GM06990 (cell line): ENCODE results near the gene RPL37A.

ENCODE experiments used
- DNase-seq: peaks from one replicate; pipeline ENCODE4 v3.0.0-alpha.2; 2011; ENCODE audit not compliant: insufficient read length; ENCODE audit errors: extremely low read depth
- H3K27me3 ChIP-seq: replicated peaks from 2 replicates; pipeline ENCODE4 v1.6.0; 2011; ENCODE audit warnings: low read length; ENCODE audit not compliant: control insufficient read depth, insufficient read depth
- H3K36me3 ChIP-seq: 2 replicates; pipeline ENCODE4 v1.5.1; 2011; ENCODE audit warnings: low read length; ENCODE audit not compliant: control insufficient read depth, insufficient read depth
- H3K4me3 ChIP-seq: replicated peaks from 2 replicates; pipeline ENCODE4 v1.5.1; 2011; ENCODE audit warnings: low read depth, mild to moderate bottlenecking, control low read depth, low read length
- CTCF ChIP-seq: IDR thresholded peaks from 2 replicates; pipeline ENCODE4 v1.5.1; 2011; ENCODE audit warnings: low read length, control low read depth, mild to moderate bottlenecking, inconsistent platforms; ENCODE audit not compliant: insufficient read depth, poor library complexity, severe bottlenecking

The RPL37A gene

GRCh38 chr2:216537366-216537765 lies 38.7 kb downstream of the RPL37A start:
- no peak for TF ChIP-seq CTCF
- Histone ChIP-seq H3K36me3 (no peaks in the 10 kb centered on the region), H3K4me3 (no peak overlapping the region), H3K27me3 (no peaks in the 10 kb centered on the region)
- DNase-seq = no peak

GRCh38 chr2:216538538-216538937 lies 39.9 kb downstream of the RPL37A start:
- H3K36me3 ChIP-seq = no peaks in the 10 kb centered on the region
- no peak overlapping the region for H3K4me3 ChIP-seq
- no peak for DNase-seq
- no peak for TF ChIP-seq CTCF
- H3K27me3 ChIP-seq = no peaks in the 10 kb centered on the region

GRCh38 chr2:216539120-216539519 lies 40.5 kb downstream of the RPL37A start:
- no peak overlapping the region for H3K4me3 ChIP-seq
- no peaks in the 10 kb centered on the region for H3K36me3 ChIP-seq
- no peaks in the 10 kb centered on the region for H3K27me3 ChIP-seq
- no peak for DNase-seq
- TF ChIP-seq CTCF = no peak

- Histone ChIP-seq H3K4me3 (no peak overlapping the region), H3K27me3 (no peaks in the 10 kb centered on the region), H3K36me3 (no peaks in the 10 kb centered on the region)
- no peak for TF ChIP-seq CTCF
- peak; percentile 47 for DNase-seq
Measured at GRCh38 chr2:216539791-216540241, 41.2 kb downstream of the RPL37A start.

GRCh38 chr2:216540920-216541319 lies 42.3 kb downstream of the RPL37A start:
- Histone ChIP-seq H3K36me3 (no peaks in the 10 kb centered on the region), H3K4me3 (no peak overlapping the region), H3K27me3 (no peaks in the 10 kb centered on the region)
- no peak for DNase-seq
- no peak for TF ChIP-seq CTCF

GRCh38 chr2:216541505-216541904 lies 42.9 kb downstream of the RPL37A start:
- TF ChIP-seq CTCF = no peak
- Histone ChIP-seq H3K4me3 (no peak overlapping the region), H3K27me3 (no peaks in the 10 kb centered on the region), H3K36me3 (no peaks in the 10 kb centered on the region)
- DNase-seq = no peak
